IgD-negative memory B cell (primary cell): ENCODE measurements around the gene XYLT2. TPM values are rescaled to one million over a fixed set of nuclear protein-coding genes. Genes with fewer than 3 reads are reported as not detected.
"Not testable (repeated sequence)": the region's sequence is repeated elsewhere in the genome, so short reads cannot be mapped to it uniquely, and the experiment has no call there.

ENCODE experiments used
- H3K27ac Mint-ChIP-seq, 3 donors: one replicate each; pipeline ENCODE4 v1.8.0; 2020 to 2022; ENCODE audit warnings: mild to moderate bottlenecking in 3 of 3, mixed read lengths in 3 of 3, moderate library complexity in 1 of 3
- H3K27me3 Mint-ChIP-seq: one replicate; pipeline ENCODE4 v1.8.0; 2021; ENCODE audit warnings: mixed read lengths
- H3K36me3 Mint-ChIP-seq: one replicate; pipeline ENCODE4 v1.8.0; 2020; ENCODE audit warnings: mild to moderate bottlenecking, mixed read lengths
- H3K4me1 Mint-ChIP-seq, 3 donors: one replicate each; pipeline ENCODE4 v1.8.0; 2020 to 2022; ENCODE audit warnings: mixed read lengths in 3 of 3, mild to moderate bottlenecking in 1 of 3
- H3K4me3 Mint-ChIP-seq, 4 donors: one replicate each; pipeline ENCODE4 v1.8.0; 2020 to 2022; ENCODE audit warnings: mild to moderate bottlenecking in 4 of 4, mixed read lengths in 4 of 4, moderate library complexity in 3 of 4
- H3K9me3 Mint-ChIP-seq, 3 donors: one replicate each; pipeline ENCODE4 v1.8.0; 2020 to 2021; ENCODE audit warnings: mixed read lengths in 3 of 3, mild to moderate bottlenecking in 1 of 3
- polyA plus RNA-seq: library from polyadenylated mRNA; unstranded; fragments of 300-500 nt; fragmentation: Illumina TruSeq; gene quantifications from one replicate; pipeline ENCODE4 v1.2.3, GENCODE V29; 2021

Gene XYLT2
- polyA plus RNA-seq, 1 donor from 2014 or later: 13.9 TPM

DNA sequence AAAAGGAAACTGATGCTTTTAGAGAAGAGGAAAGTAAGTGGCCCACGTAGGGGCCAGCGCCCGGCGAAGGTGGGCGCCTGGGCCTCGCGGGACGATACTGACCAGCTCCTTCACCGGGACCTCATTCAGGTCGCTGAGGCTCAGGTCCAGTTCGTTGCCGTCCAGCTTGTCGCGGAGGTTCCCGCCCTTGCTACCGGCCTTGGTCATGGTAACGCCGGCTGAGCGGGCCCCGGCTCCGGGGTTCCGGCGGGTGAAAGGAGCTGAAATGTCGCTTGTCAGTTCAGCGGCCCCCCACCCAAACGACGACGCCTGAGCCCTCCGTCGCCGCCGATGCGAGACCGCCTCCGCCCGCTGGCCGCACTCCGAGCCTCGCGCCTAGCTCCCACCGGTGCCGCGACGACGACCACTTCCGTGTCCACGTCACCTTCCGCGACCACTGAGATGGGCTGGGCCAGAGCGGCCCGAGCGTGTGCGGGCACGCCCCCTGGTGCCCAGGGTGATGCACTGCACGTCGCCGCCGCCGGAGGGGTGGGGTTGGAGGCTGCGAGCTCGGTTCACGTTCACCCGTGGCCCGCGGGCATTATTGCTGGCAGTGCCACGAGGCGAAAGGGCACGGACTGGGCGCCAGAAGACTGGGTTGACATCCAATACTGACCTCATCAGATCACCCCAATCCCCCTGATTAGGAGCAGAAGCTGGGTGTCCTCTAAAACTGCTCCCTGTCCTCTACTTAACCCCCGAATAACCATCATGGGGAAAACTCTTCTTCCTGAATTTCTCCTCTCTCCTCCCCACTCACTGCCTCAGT, 51.4 kb downstream of the XYLT2 start, which contains the start of gene LRRC59:
Gene LRRC59 (minus strand): TSS at position 413 of the 808 bp plus-strand sequence. CDS start 206 bp downstream, at position 207.
- Mint-ChIP-seq H3K27ac (peak within 1 kb of the TSS; percentile 87 to 90 (median 89)), H3K9me3 (no peaks in the 10 kb centered on the region), H3K27me3 (no peaks in the 10 kb centered on the region), H3K36me3 (peaks cover 4% of the 10 kb centered on the region), H3K4me3 (peak within 1 kb of the TSS; percentile 87 to 96 (median 92)), H3K4me1 (peaks cover 16 to 24% (median 20%) of the 10 kb centered on the region in 3 donors)

DNA sequence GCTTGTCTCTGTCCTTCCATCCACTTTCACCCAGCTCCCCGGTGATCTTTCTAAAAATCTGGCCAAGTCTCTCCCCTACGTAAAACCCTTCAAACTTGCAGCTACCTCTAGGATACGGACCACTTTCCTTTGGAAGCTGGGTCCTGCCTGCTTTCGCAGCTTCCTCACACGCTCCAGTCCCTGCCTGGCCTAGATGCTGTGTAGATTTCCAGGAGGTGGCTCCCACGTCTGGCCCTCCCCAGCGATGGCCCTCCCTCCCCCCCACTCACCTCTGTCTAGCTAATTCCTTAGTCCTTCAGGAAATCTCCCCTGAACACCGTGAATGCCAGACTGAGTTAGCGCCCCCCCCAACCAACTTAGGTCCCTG, 52.0 kb downstream of the XYLT2 start:
- peaks cover 4% of the 10 kb centered on the region for H3K36me3 Mint-ChIP-seq
- H3K9me3 Mint-ChIP-seq: no peaks in the 10 kb centered on the region
- H3K4me3 Mint-ChIP-seq: peak overlapping the region; percentile 87 to 92 (median 92)
- peaks cover 16 to 24% (median 20%) of the 10 kb centered on the region in 3 donors for H3K4me1 Mint-ChIP-seq
- H3K27ac Mint-ChIP-seq: peak overlapping the region in 2 of 3 donors; percentile 89 to 90
- H3K27me3 Mint-ChIP-seq: no peaks in the 10 kb centered on the region

DNA sequence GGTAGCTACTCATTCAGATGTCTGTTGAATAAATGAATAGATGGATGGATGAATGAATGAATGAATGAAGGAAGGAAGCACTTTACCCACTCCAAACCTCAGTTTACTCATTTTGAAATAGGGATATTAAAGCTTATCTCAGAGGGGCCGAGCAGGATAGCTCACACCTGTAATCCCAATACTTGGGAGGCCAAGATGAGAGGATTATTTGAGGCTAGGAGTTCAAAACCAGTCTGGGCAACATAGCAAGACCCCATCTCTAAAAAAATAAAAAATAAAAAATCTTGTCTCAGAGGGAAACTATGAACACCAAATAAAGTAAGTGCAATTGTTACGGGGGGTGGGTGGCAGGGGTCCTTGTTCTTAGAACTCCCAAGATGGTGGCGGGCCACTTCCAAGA, 52.7 kb downstream of the XYLT2 start:
- H3K27me3 Mint-ChIP-seq, H3K36me3 Mint-ChIP-seq, H3K9me3 Mint-ChIP-seq: not testable (repeated sequence)
- H3K4me3 Mint-ChIP-seq: peak overlapping the region in 3 of 4 donors; percentile 66 to 92 (median 87)
- H3K4me1 Mint-ChIP-seq: peaks cover 13 to 20% (median 19%) of the 10 kb centered on the region in 3 donors
- H3K27ac Mint-ChIP-seq: peak overlapping the region in 1 of 3 donors; percentile 23

DNA sequence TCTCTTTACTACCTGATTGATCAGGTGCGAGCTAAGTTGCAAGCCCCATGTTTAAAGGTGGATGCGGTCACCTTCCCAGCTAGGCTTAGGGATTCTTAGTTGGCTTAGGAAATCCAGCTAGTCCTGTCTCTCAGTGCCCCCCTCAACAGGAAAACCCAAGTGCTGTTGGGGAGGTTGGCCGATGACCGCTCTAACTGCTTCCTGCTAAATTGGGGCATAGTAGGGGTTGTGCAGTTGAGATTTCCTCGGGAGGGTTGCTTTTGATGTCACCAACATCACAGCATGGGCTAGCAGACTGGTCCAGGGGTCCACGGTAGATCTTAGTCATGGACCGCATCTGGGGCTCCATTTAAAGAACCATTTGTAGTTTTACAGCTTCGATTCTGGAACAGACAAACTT, 53.7 kb downstream of the XYLT2 start:
- H3K4me3 Mint-ChIP-seq: peak overlapping the region in 1 of 4 donors; percentile 92

DNA sequence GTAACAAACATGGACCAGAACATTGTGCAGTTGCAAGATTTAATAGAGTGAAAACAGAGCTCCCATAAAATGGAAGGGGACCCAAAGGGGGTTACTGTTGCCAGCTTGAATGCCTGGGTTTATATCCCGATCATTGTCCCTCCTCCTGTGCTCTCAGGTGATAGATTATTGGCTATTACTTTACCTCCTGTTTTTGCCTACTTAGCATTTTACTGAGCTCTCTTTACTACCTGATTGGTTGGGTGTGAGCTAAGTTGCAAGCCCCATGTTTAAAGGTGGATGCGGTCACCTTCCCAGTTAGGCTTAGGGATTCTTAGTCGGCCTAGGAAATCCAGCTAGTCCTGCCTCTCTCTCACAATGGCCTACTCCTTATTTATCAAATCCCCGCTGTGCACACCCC, 59.4 kb downstream of the XYLT2 start:
- H3K27me3 Mint-ChIP-seq: peaks cover 11% of the 10 kb centered on the region
- H3K36me3 Mint-ChIP-seq, H3K27ac Mint-ChIP-seq, H3K4me1 Mint-ChIP-seq, H3K9me3 Mint-ChIP-seq: not testable (repeated sequence)
- peak overlapping the region in 1 of 4 donors; percentile 38 for H3K4me3 Mint-ChIP-seq

More for the DNA sequence above, 53.7 kb downstream of the XYLT2 start:
- Mint-ChIP-seq H3K27ac (peak overlapping the region in 1 of 3 donors; percentile 53), H3K4me1 (peaks cover 15 to 20% (median 17%) of the 10 kb centered on the region in 3 donors)
- not testable (repeated sequence) for H3K27me3 Mint-ChIP-seq, H3K36me3 Mint-ChIP-seq, H3K9me3 Mint-ChIP-seq

DNA sequence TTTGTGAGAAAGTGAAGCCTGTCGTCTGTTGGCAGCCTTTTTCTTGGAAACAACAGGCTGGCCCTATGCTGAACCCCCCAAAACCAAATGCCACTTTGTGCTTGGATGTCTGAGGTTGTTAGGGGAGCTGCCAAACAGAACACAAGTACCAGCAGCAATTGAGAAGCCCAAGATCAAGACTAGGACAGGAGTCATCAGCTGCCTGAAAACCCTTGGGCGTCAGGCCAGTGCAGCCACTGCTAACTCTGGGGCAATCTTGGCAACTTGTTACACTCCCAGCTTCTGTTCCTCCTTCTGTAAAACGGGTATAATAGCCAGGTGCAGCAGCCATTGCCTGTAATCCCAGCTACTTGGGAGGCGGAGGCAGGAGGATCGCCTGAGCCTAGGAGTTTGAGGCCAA, 60.7 kb downstream of the XYLT2 start:
- no peak overlapping the region for H3K4me3 Mint-ChIP-seq
- H3K9me3 Mint-ChIP-seq: no peaks in the 10 kb centered on the region
- H3K36me3 Mint-ChIP-seq: peaks cover 2% of the 10 kb centered on the region
- peaks cover 0 to 2% (median 0%) of the 10 kb centered on the region in 3 donors for H3K4me1 Mint-ChIP-seq
- H3K27ac Mint-ChIP-seq: no peak overlapping the region
- H3K27me3 Mint-ChIP-seq: peaks cover 11% of the 10 kb centered on the region

DNA sequence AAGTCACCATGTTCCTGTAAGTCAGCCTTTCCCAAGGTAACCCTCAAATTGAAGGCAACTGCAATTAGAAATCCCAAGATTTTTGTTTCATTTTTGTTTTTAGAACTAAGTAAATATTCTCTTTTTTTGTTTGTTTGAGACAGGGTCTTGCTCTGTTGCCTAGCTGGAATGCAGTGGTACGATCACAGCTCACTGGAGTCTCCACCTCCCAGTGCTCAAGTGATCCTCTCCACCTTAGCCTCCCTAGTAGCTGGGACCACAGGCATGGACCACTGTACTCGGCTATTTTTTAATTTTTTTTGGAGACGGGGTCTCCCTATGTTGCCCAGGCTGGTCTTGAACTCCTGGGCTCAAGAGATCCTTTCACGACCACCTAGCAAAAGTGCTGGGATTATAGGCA, 62.0 kb downstream of the XYLT2 start:
- peaks cover 11% of the 10 kb centered on the region for H3K27me3 Mint-ChIP-seq
- H3K4me1 Mint-ChIP-seq: peaks cover 0 to 2% (median 0%) of the 10 kb centered on the region in 3 donors
- peak overlapping the region in 1 of 4 donors; percentile 45 for H3K4me3 Mint-ChIP-seq
- H3K9me3 Mint-ChIP-seq: no peaks in the 10 kb centered on the region
- peaks cover 2% of the 10 kb centered on the region for H3K36me3 Mint-ChIP-seq
- H3K27ac Mint-ChIP-seq: no peak overlapping the region

Other genes with a start within 250 kb of the XYLT2 start
- gene SAMD14, start 216.0 kb upstream of the XYLT2 start, polyA plus RNA-seq: 0.15 TPM
- gene PPP1R9B, start 195.4 kb upstream of the XYLT2 start, polyA plus RNA-seq: 4.2 TPM
- gene SGCA, start 180.1 kb upstream of the XYLT2 start, polyA plus RNA-seq: 2.9 TPM
- gene COL1A1, start 144.5 kb upstream of the XYLT2 start, polyA plus RNA-seq: 0.74 TPM
- gene TMEM92, start 71.7 kb upstream of the XYLT2 start, polyA plus RNA-seq: not detected
- 62.5 TPM for gene MRPL27, start 27.1 kb downstream of the XYLT2 start, polyA plus RNA-seq
- gene EME1, start 27.1 kb downstream of the XYLT2 start, polyA plus RNA-seq: not detected
- gene LRRC59, start 51.4 kb downstream of the XYLT2 start, polyA plus RNA-seq: 22.6 TPM
- 28.6 TPM for gene ACSF2, start 80.1 kb downstream of the XYLT2 start, polyA plus RNA-seq
- 41.9 TPM for gene CHAD, start 122.8 kb downstream of the XYLT2 start, polyA plus RNA-seq
- 54.4 TPM for gene RSAD1, start 132.7 kb downstream of the XYLT2 start, polyA plus RNA-seq
- gene MYCBPAP, start 162.3 kb downstream of the XYLT2 start, polyA plus RNA-seq: 1.3 TPM
- not detected for gene EPN3, start 186.6 kb downstream of the XYLT2 start, polyA plus RNA-seq
- 12.8 TPM for gene SPATA20, start 201.0 kb downstream of the XYLT2 start, polyA plus RNA-seq
- gene CACNA1G, start 214.6 kb downstream of the XYLT2 start, polyA plus RNA-seq: not detected